ENCODE data around the gene ARHGAP19. TPM values are rescaled to one million over a fixed set of nuclear protein-coding genes. Genes with fewer than 3 reads are reported as not detected.
"Not testable (repeated sequence)": the region's sequence is repeated elsewhere in the genome, so short reads cannot be mapped to it uniquely, and the experiment has no call there.

Gene ARHGAP19
- total RNA-seq, 4 donors from 2014 or later: 7.0 to 11.0 (median 8.5) TPM

DNA sequence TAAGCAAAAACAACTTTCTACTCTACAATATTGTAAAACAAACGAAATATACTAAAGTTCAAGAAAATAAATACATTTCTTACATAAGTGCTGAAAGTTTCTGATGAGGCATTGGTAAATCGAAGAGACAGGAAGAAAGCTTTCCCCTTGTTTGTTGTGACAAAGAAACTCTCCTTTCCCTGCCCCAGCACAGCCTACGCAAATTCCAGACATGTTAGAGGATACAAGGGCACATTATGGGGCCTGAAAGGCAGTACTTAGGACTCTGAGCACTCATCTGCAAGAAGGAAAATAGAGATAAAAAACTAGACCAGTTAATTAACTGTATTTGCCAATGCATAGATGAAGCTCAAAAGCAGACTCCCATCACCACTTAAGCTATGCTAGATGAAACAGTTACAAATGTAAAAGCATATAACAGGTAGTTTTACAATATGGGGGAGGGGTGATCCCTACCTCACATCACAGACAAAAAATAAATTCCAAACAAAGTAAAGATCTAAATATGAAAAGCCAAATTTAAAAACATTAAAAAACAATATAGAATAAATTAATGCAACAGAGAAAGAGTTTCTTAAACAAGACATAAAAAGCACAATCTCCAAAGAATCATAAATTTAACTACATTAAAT, 21.8 kb downstream of the ARHGAP19 start:
- Histone ChIP-seq H3K4me3 (replicated peaks in 1 of 3) (no peak overlapping the region), H3K27ac (no peak overlapping the region), H3K27me3 (no peaks in the 10 kb centered on the region), H3K4me1 (no peaks in the 10 kb centered on the region), H3K9me3 (no peaks in the 10 kb centered on the region), H3K36me3 (no peaks in the 10 kb centered on the region)
- TF ChIP-seq POLR2A (IDR thresholded peaks at IDR 0.05): no peak
- TF ChIP-seq, protein P1, sequence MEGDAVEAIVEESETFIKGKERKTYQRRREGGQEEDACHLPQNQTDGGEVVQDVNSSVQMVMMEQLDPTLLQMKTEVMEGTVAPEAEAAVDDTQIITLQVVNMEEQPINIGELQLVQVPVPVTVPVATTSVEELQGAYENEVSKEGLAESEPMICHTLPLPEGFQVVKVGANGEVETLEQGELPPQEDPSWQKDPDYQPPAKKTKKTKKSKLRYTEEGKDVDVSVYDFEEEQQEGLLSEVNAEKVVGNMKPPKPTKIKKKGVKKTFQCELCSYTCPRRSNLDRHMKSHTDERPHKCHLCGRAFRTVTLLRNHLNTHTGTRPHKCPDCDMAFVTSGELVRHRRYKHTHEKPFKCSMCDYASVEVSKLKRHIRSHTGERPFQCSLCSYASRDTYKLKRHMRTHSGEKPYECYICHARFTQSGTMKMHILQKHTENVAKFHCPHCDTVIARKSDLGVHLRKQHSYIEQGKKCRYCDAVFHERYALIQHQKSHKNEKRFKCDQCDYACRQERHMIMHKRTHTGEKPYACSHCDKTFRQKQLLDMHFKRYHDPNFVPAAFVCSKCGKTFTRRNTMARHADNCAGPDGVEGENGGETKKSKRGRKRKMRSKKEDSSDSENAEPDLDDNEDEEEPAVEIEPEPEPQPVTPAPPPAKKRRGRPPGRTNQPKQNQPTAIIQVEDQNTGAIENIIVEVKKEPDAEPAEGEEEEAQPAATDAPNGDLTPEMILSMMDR (IDR thresholded peaks at IDR 0.05): no peak
- DNase-seq: no peak
- WGBS, 2 donors: 86 to 87% methylated on average over 3 of the region's 3 CpGs
- intact Hi-C loops (cut with DNase I): no loop called here

DNA sequence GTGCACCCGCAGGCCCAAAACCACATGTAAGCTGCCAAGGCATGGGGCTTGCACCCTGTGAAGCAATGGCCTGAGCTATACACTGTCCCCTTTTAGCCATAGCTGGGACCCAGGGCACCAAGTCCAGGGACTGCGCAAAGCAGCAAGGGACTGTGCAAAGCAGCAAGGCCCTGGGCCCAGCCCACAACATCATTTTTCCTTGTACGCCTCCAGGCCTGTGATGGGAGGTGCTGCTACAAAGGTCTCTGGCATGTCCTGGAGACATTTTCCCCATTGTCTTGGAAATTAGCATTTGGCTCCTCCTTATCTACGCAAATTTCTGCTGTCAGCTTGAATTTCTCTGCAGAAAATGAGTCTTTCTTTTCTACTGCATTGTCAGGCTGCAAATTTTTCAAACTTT, 24.8 kb downstream of the ARHGAP19 start:
- no peaks in the 10 kb centered on the region for H3K27me3 ChIP-seq
- H3K9me3 ChIP-seq: no peaks in the 10 kb centered on the region
- no peak overlapping the region for H3K27ac ChIP-seq
- no peaks in the 10 kb centered on the region for H3K4me1 ChIP-seq
- TF ChIP-seq, protein P1 (IDR thresholded peaks at IDR 0.05): no peak
- no peak for TF ChIP-seq POLR2A (IDR thresholded peaks at IDR 0.05)
- no peak for DNase-seq
- intact Hi-C loops (cut with DNase I): no loop called here
- WGBS, 2 donors: 96 to 98% methylated on average over 4 of the region's 4 CpGs
- no peaks in the 10 kb centered on the region for H3K36me3 ChIP-seq
- no peak overlapping the region for H3K4me3 ChIP-seq (replicated peaks in 1 of 3)

DNA sequence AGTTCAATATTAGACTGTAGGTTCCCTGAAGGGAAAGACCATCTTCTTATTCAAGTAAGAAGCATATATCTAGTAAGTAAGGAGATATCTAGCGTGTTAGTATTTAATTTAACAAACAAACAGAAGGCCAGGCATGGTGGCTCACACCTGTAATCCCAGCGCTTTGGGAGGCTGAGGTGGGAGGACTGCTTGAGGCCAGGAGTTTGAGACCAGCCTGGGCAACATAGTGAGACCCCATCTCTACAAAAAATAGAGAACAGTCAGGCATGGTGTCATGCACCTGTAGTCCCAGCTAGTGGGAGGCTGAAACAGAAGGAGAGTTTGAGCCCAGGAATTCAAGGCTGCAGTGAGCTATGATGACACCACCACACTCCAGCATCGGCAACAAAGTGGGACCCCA, 27.3 kb downstream of the ARHGAP19 start:
- H3K4me1 ChIP-seq; H3K4me3 ChIP-seq (replicated peaks in 1 of 3); H3K27ac ChIP-seq; intact Hi-C loops (cut with DNase I); DNase-seq; H3K36me3 ChIP-seq; H3K27me3 ChIP-seq; H3K9me3 ChIP-seq: not testable (repeated sequence)
- WGBS, 2 donors: 97 to 100% methylated on average over 3 of the region's 3 CpGs

DNA sequence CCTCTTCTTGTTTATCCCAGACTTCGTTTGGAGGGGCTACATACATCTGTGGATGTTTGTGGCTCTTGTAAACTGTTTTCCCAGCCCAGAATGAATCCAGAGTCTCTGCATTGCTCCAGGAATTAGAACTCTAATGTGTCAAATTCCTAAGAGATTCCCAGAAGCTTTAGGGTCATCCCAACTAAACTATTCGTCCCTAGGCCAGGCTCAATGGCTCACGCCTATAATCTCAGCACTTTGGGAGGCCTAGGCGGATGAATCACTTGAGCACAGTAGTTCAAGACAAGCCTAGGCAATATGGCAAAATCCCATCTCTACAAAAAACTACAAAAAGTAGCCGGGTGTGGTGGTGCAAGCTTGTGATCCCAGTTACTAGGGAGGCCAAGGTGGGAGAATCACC, 28.5 kb downstream of the ARHGAP19 start:
- Histone ChIP-seq H3K27me3 (no peaks in the 10 kb centered on the region), H3K9me3 (no peaks in the 10 kb centered on the region), H3K4me3 (replicated peaks in 1 of 3) (no peak overlapping the region), H3K27ac (no peak overlapping the region), H3K4me1 (no peaks in the 10 kb centered on the region), H3K36me3 (no peaks in the 10 kb centered on the region)
- no peak for DNase-seq
- intact Hi-C loops (cut with DNase I): no loop called here
- no peak for TF ChIP-seq POLR2A (IDR thresholded peaks at IDR 0.05)
- TF ChIP-seq, protein P1 (IDR thresholded peaks at IDR 0.05): no peak
- 93 to 96% methylated on average over 5 of the region's 5 CpGs for WGBS, 2 donors

DNA sequence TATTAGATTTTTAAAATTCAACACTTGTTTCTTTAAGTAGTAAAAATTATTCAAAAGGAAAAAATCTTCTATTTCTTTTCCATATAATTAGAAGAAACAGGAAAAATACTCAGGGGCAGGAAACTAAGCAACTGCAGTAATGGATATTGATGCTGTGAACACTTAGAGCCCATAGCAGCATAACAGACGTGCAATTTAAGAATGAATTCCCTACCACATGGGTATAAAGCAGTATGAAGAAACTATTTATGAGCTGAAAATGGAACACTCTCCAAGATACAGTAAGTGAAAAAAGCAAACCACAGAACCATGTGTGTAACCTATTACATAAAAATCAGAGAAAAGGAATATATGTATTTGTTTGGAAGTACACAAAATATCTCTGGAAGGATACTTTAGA, 30.8 kb downstream of the ARHGAP19 start:
- intact Hi-C loops (cut with DNase I): no loop called here
- Histone ChIP-seq H3K9me3 (no peaks in the 10 kb centered on the region), H3K36me3 (no peaks in the 10 kb centered on the region), H3K4me3 (replicated peaks in 1 of 3) (no peak overlapping the region), H3K27me3 (no peaks in the 10 kb centered on the region), H3K27ac (no peak overlapping the region), H3K4me1 (no peaks in the 10 kb centered on the region)
- TF ChIP-seq, protein P1 (IDR thresholded peaks at IDR 0.05): no peak
- no peak for DNase-seq
- 91 to 98% methylated on average over 1 of the region's 1 CpG for WGBS, 2 donors

DNA sequence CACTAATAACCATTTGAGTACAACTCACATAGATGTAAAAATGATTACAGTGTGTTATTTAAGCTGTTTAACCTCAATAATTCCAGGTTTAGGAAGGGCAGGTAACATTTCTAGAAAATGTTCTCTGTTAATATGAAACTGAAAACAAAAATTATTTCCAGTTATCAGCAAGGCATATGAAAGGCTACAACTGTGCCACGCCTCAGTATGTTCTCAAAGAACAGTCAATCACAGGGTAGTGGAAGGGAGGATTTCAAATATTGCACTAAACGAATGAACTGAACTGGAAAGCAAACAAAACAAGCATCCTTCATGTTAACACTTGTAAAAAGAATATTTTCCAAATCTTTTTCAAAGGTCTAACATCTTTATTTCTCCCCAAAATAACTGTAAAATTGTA, 31.3 kb downstream of the ARHGAP19 start:
- no peak overlapping the region for H3K27ac ChIP-seq
- 91 to 97% methylated on average over 2 of the region's 2 CpGs for WGBS, 2 donors
- H3K36me3 ChIP-seq: no peaks in the 10 kb centered on the region
- H3K9me3 ChIP-seq: no peaks in the 10 kb centered on the region
- TF ChIP-seq, protein P1 (IDR thresholded peaks at IDR 0.05): no peak
- TF ChIP-seq POLR2A (IDR thresholded peaks at IDR 0.05): no peak
- H3K27me3 ChIP-seq: no peaks in the 10 kb centered on the region
- intact Hi-C loops (cut with DNase I): no loop called here
- no peak overlapping the region for H3K4me3 ChIP-seq (replicated peaks in 1 of 3)
- no peak for DNase-seq
- no peaks in the 10 kb centered on the region for H3K4me1 ChIP-seq

Measured in thyroid gland (tissue), 4 donors.